GM11168 (cell line): ENCODE results near the gene RUVBL2.

ENCODE experiments used
- in situ Hi-C: fragments of 300-500 bp; cut with MboI; formaldehyde crosslinking; loops from one replicate; pipeline ENCODE4 v1.12.0; 2022; ENCODE audit warnings: low sequenced_read_pairs; ENCODE audit not compliant: unreplicated experiment

The RUVBL2 gene

DNA sequence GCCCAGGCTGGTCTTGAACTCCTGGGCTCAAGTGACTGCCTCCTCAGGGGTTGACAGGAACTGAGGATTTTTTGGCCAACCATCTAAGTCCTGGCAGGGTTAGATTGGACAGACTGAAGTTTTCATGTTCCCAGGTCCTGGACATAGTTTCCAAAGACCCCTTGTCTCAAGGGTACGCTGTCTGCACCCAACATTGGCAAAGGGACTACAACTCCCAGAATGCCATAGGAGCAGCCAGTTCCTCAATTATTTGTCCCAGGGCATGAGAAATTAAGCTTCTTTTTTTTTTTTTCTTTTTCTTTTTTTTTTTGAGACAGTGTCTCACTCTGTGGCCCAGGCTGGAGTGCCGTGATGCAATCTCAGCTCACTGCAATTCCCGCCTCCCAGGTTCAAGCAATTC, 7.5 kb upstream of the RUVBL2 start:
- in situ Hi-C loops: no loop called here

DNA sequence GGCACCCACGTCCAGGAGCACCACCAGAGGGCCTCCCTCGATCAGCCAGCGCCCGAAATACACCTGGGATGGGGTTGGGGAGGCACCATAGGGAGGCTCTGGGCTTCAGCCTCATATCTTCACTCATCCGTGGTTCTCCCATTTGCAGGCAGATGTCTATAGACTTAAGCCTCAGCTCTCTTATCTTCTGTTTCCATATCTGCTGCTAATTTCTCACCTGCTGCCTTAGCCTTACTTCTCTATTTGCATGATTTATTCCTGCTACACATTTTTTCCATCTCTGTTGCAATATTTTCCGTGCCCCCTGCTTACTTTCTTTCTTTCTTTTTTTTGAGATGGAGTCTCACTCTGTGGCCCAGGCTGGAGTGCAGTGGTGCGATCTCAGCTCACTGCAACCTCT, 6.4 kb upstream of the RUVBL2 start:
- in situ Hi-C loops: no loop called here

- in situ Hi-C loops: no loop called here
Measured at GRCh38 chr19:48988286-48988685, 5.4 kb upstream of the RUVBL2 start.

DNA sequence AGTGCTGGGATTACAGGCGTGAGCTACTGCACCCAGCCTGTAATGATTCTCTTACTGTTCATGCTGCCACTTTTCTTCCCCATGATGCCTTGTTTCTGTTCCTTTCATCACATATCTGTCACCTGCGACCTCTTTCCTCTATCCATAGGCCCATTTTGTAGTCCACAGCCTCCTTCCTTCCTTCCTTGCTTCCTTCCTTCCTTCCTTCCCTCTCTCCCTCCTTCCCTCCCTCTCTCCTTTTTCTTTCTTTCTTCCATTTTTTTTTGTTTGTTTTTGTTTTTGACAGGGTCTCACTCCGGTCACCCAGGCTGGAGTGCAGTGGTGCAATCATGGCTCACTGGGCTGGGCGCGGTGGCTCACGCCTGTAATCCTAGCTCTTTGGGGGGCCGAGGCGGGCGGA, 4.8 kb upstream of the RUVBL2 start:
- in situ Hi-C loops: no loop called here

- in situ Hi-C loops: no loop called here
Measured at GRCh38 chr19:48989701-48990291, 3.9 kb upstream of the RUVBL2 start.

GRCh38 chr19:48990400-48990799, 3.3 kb upstream of the RUVBL2 start:
- in situ Hi-C loops: no loop called here

DNA sequence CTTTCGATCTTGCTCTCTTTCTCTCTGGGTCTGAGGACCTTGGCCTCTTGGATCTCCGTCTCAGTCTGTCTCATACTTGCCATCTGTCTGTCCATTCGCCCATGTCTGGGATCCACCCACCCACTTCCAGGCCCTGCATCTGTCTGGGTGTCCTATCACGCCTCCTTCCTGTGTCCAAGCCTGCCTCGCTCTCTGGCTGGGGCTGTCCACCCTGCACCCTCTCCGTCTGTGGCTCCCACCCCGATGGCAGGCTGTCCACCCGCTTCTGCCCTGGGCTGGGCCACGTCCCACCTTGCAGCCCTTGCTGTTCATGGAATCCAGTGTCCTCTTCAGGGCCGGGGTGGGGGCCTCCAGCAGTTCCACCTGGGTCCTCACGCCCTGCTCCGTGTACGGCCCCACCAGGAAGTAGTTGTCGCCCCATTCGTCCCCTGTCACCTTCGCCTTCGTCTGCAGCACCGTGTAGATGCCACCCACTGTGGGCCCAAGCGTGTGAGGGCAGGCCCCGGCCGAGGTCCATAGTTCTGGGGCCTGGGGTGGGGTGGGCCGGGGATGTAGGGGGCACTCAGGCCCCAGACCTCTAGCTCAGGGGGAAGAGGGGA, 2.6 kb upstream of the RUVBL2 start:
- in situ Hi-C loops: no loop called here

GRCh38 chr19:48991873-48992580, 1.7 kb upstream of the RUVBL2 start:
- in situ Hi-C loops: no loop called here

DNA sequence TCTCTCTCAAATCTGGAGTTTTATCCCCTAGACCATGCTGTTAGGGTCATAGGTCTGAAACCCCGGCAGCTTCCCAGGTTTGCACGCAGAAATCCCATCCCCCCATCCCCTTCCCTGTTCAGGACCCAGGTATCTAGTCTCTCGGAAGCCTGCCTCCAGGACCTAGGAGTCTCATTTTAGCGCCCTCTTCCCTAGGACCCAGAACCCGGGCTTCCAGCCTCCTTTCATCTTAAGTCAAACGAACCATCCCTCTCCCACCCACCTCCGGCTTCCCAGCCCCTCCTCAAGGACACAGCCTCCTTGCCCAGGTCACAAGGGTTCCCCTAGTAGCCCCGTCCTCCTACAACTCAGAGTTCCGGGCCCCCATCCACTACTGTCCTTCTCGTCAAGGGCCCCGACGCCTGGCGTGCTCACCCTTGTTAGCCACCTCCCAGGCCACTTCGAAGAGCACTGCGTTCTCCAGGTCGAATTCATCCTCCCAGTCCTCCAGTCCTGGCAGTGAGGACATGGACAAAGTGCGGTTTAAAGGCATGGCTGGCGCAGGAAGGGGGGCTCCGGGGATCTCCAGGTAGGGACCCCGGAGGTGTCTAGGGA, 1.0 kb upstream of the RUVBL2 start:
- in situ Hi-C loops: no loop called here

- in situ Hi-C loops: no loop called here
Measured at GRCh38 chr19:48994035-48994386, 324 bp downstream of the RUVBL2 start.

- in situ Hi-C loops: no loop called here
Measured at GRCh38 chr19:48997972-48998371, 4.3 kb downstream of the RUVBL2 start.

DNA sequence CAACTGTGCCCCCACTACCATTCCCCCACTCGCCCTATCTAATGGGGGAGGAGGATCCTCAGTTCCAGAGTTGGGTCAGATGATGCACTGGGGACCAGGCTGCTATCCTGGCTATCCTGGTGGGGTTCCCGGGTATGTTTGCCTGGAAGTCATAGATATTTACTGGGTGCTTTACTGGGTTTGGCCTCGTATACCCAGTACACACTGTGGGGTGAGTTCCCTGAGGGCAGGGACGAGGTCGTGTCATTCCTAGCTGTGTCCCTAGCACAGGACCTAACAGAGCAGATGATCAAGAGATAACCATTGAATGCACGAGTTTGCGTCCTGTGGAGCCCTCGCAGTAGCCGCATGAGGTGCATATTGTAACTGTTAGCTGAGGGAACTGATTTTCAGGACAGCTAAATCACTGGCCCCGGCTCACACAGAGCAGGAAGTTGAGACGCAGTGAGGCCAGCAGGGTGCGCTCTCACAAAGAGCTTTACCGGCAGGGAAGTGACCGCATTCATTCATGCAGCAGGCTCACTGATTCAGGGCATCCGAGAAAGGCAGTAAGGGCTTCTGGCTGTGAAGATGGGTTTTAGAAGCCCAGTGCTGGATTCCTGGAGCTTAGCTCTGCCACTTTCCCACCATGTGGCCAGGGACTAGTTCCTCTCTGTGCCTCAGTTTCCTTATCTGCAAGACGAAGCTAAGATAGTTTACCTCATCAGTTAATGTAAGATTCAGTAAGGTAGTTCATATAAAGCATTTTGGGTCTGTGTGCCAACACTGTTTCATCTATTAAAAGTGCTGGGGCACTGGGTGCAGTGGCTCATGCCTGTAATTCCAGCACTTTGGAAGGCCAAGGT, 6.0 kb downstream of the RUVBL2 start:
- in situ Hi-C loops: no loop called here

GRCh38 chr19:49004133-49004532, 10.4 kb downstream of the RUVBL2 start:
- in situ Hi-C loops: no loop called here

DNA sequence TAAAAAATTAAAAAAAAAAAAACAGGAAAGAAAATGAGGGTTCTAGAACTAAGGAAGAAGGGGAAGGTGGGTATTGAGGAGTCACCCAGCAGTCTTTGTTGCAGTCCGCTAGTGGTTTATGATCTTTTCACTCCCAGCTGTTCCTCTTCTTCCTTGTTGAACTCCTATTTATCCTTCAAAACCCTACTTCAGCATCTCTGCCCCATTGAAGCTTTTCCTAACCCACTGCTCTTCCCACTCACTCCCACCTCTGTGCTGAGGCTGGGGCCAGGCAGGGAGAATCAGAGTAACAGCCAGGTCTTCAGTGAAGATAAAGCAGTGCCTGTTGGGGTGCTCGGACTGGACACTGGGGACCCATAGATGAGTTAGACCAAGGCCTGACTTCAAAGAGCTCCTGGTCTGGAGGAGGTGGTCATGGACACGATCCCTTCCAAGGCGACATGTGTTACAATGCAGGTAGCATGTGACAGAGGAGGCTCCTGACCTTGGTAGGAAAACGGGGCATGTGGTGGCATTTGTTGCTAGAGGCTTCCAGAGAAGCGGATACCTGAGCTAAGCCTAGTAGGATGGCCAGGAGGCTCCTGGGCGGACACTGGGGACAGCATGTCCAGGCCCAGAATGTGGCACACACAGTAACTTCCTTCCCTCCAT, 11.4 kb downstream of the RUVBL2 start:
- in situ Hi-C loops: no loop called here

- in situ Hi-C loops: no loop called here
Measured at GRCh38 chr19:49006905-49007304, 13.2 kb downstream of the RUVBL2 start.

GRCh38 chr19:49009828-49010227, 16.1 kb downstream of the RUVBL2 start:
- in situ Hi-C loops: no loop called here

- in situ Hi-C loops: no loop called here
Measured at GRCh38 chr19:49010453-49010852, 16.8 kb downstream of the RUVBL2 start.

- in situ Hi-C loops: no loop called here
Measured at GRCh38 chr19:49011194-49011593, 17.5 kb downstream of the RUVBL2 start.

DNA sequence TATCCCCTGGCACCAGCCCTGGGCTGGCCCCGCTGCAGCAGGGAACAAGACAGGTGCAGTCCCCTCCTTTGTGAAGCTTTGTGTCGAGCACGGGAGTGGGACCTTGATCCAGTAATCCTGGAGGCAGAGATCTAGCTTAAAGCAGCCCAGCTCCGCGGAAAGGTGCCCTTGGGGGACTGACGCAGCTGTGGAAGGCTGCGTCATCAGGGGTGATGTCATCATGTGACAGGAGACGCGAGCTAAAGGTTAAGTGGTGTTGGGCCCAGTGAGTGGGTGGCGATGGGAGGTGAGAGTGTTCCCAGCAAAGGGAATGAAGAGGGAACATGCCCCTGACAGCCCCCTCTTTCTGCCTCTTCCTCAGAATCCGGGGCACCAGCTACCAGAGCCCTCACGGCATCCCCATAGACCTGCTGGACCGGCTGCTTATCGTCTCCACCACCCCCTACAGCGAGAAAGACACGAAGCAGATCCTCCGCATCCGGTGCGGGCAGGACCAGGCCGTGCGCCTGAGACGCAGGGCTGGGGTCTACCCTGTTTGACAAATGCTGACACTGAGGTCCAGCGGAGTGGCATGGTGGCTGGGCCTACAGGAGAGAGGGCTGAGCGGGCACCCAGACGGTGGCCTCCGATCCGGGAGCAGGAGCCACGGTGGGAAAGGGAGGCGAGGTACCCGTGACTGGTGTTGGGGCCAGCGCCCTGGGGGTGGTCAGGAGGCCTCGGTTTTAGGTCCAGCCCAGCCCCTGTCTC, 20.6 kb downstream of the RUVBL2 start:
- in situ Hi-C loops: no loop called here

- in situ Hi-C loops: no loop called here
Measured at GRCh38 chr19:49014870-49015255, 21.2 kb downstream of the RUVBL2 start.
